Tibial nerve (tissue), 4 donors: Measurements from ENCODE around the gene LRRC14B.

Experiments used
- EP300 ChIP-seq, 2 donors: sonication (generic); formaldehyde crosslinking; IDR thresholded peaks; one replicate each; pipeline ENCODE4 v1.6.1; 2017; ENCODE audit warnings: antibody characterized with exemption in 2 of 2, mild to moderate bottlenecking in 1 of 2
- POLR2A ChIP-seq, 2 donors: fragments of 450-650 bp; IDR thresholded peaks; one replicate each; pipeline ENCODE4 v1.6.1; 2017; ENCODE audit warnings: antibody characterized with exemption in 2 of 2, mild to moderate bottlenecking in 2 of 2, moderate library complexity in 2 of 2
- TF ChIP-seq, protein P1 (sequence below), 5 experiments: fragments of 200-600 bp in 3 of 5; fragments of 450-650 bp in 2 of 5; sonication (generic) in 3 of 5; IDR thresholded peaks; one replicate each; pipeline ENCODE4 v1.5.1; 2016 to 2019; ENCODE audit warnings: antibody characterized with exemption in 5 of 5, mild to moderate bottlenecking in 3 of 5, moderate library complexity in 2 of 5

DNA sequence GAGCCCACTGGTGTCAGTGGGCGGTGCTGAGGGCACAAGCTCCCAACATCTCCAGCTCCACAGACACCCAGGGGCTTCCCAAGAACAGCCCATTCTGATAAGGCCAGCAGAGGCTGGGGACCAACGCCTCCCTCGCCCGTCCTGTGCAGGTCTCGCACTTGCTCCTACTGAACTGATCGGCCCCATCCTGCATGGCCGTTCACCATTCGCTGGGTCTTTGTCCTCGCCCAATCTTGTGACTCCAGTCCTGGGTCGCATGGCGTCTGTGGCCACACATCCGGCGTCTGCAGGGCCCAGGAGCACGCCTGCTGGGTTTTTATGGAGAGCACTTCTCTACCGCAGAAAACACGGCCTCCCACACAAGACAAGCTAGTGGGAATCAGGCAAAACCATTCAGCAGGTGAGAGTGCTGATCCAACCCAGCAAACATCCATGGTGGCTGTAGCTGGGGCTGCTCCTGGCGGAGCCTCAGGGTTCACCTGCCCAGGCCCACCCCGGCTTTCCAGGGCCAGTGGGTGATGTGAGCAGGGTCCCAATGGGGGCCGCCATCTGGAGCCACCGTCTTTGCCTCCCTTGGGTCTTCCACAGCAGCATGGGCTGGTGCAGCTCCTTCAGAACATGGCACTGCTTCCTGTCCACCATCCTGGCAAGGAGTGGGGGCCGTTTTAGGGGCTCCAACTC is 7.4 kb downstream of the LRRC14B start:
- TF ChIP-seq POLR2A (IDR thresholded peaks at IDR 0.05) (no peak), EP300 (IDR thresholded peaks at IDR 0.05) (no peak)
- TF ChIP-seq, protein P1, sequence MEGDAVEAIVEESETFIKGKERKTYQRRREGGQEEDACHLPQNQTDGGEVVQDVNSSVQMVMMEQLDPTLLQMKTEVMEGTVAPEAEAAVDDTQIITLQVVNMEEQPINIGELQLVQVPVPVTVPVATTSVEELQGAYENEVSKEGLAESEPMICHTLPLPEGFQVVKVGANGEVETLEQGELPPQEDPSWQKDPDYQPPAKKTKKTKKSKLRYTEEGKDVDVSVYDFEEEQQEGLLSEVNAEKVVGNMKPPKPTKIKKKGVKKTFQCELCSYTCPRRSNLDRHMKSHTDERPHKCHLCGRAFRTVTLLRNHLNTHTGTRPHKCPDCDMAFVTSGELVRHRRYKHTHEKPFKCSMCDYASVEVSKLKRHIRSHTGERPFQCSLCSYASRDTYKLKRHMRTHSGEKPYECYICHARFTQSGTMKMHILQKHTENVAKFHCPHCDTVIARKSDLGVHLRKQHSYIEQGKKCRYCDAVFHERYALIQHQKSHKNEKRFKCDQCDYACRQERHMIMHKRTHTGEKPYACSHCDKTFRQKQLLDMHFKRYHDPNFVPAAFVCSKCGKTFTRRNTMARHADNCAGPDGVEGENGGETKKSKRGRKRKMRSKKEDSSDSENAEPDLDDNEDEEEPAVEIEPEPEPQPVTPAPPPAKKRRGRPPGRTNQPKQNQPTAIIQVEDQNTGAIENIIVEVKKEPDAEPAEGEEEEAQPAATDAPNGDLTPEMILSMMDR (IDR thresholded peaks at IDR 0.05) = no peak
